ENCODE data around the gene TSSK2. TPM values are rescaled to one million over a fixed set of nuclear protein-coding genes. Genes with fewer than 3 reads are reported as not detected.

The TSSK2 gene
- total and polyA plus RNA-seq, 2 donors, result 0.09 TPM; not detected in 1

- WGBS, result 94% methylated on average over 3 of the region's 3 CpGs
- Histone ChIP-seq H3K9me3 (ENCODE audit: control insufficient read depth in 2 of 2, insufficient read depth in 1 of 2, low read length in 1 of 2) (no peaks in the 10 kb centered on the region), H3K27me3 (ENCODE audit: control insufficient read depth in 2 of 2, insufficient read depth in 1 of 2, low read length in 1 of 2) (no peaks in the 10 kb centered on the region), H3K4me3 (ENCODE audit: low read length in 2 of 2) (no peak overlapping the region), H3K36me3 (ENCODE audit: control insufficient read depth in 2 of 2, insufficient read depth in 2 of 2, low read length in 1 of 2) (peaks cover 25 to 27% of the 10 kb centered on the region in 2 donors), H3K27ac (ENCODE audit: low read depth in 1 of 2, low read length in 1 of 2) (no peak overlapping the region), H3K4me1 (ENCODE audit: control insufficient read depth in 2 of 2, insufficient read depth in 2 of 2, low read length in 2 of 2) (peaks cover 0 to 3% of the 10 kb centered on the region in 2 donors)
- DNase-seq (ENCODE audit: low read depth in 6 of 9, low spot score in 9 of 9), result no peak
These were observed 44.2 kb upstream of the TSSK2 start for GRCh38 chr22:19086896-19087295.

- no peak overlapping the region for H3K27ac ChIP-seq (ENCODE audit: low read depth in 1 of 2, low read length in 1 of 2)
- H3K27me3 ChIP-seq (ENCODE audit: control insufficient read depth in 2 of 2, insufficient read depth in 1 of 2, low read length in 1 of 2), result no peaks in the 10 kb centered on the region
- WGBS, result 99% methylated on average over 14 of the region's 14 CpGs
- no peaks in the 10 kb centered on the region for H3K9me3 ChIP-seq (ENCODE audit: control insufficient read depth in 2 of 2, insufficient read depth in 1 of 2, low read length in 1 of 2)
- peaks cover 0 to 3% of the 10 kb centered on the region in 2 donors for H3K4me1 ChIP-seq (ENCODE audit: control insufficient read depth in 2 of 2, insufficient read depth in 2 of 2, low read length in 2 of 2)
- no peak overlapping the region for H3K4me3 ChIP-seq (ENCODE audit: low read length in 2 of 2)
- no peak for DNase-seq (ENCODE audit: low read depth in 6 of 9, low spot score in 9 of 9)
- peaks cover 25 to 27% of the 10 kb centered on the region in 2 donors for H3K36me3 ChIP-seq (ENCODE audit: control insufficient read depth in 2 of 2, insufficient read depth in 2 of 2, low read length in 1 of 2)
These were observed 42.1 kb upstream of the TSSK2 start for GRCh38 chr22:19088866-19089595.

- Histone ChIP-seq H3K9me3 (ENCODE audit: control insufficient read depth in 2 of 2, insufficient read depth in 1 of 2, low read length in 1 of 2) (no peaks in the 10 kb centered on the region), H3K4me1 (ENCODE audit: control insufficient read depth in 2 of 2, insufficient read depth in 2 of 2, low read length in 2 of 2) (peaks cover 0 to 3% of the 10 kb centered on the region in 2 donors), H3K27me3 (ENCODE audit: control insufficient read depth in 2 of 2, insufficient read depth in 1 of 2, low read length in 1 of 2) (no peaks in the 10 kb centered on the region), H3K27ac (ENCODE audit: low read depth in 1 of 2, low read length in 1 of 2) (no peak overlapping the region), H3K36me3 (ENCODE audit: control insufficient read depth in 2 of 2, insufficient read depth in 2 of 2, low read length in 1 of 2) (peaks cover 25 to 26% of the 10 kb centered on the region in 2 donors), H3K4me3 (ENCODE audit: low read length in 2 of 2) (no peak overlapping the region)
- WGBS, result 98% methylated on average over 2 of the region's 2 CpGs
- no peak for DNase-seq (ENCODE audit: low read depth in 6 of 9, low spot score in 9 of 9)
These were observed 40.9 kb upstream of the TSSK2 start for GRCh38 chr22:19090183-19090582.

GRCh38 chr22:19090586-19091127, 40.5 kb upstream of the TSSK2 start:
- WGBS, result 98% methylated on average over 3 of the region's 3 CpGs
- Histone ChIP-seq H3K27ac (ENCODE audit: low read depth in 1 of 2, low read length in 1 of 2) (no peak overlapping the region), H3K36me3 (ENCODE audit: control insufficient read depth in 2 of 2, insufficient read depth in 2 of 2, low read length in 1 of 2) (peaks cover 23 to 25% of the 10 kb centered on the region in 2 donors), H3K9me3 (ENCODE audit: control insufficient read depth in 2 of 2, insufficient read depth in 1 of 2, low read length in 1 of 2) (no peaks in the 10 kb centered on the region), H3K4me3 (ENCODE audit: low read length in 2 of 2) (no peak overlapping the region), H3K27me3 (ENCODE audit: control insufficient read depth in 2 of 2, insufficient read depth in 1 of 2, low read length in 1 of 2) (no peaks in the 10 kb centered on the region), H3K4me1 (ENCODE audit: control insufficient read depth in 2 of 2, insufficient read depth in 2 of 2, low read length in 2 of 2) (no peaks in the 10 kb centered on the region)
- no peak for DNase-seq (ENCODE audit: low read depth in 6 of 9, low spot score in 9 of 9)

- H3K9me3 ChIP-seq (ENCODE audit: control insufficient read depth in 2 of 2, insufficient read depth in 1 of 2, low read length in 1 of 2), result no peaks in the 10 kb centered on the region
- no peaks in the 10 kb centered on the region for H3K4me1 ChIP-seq (ENCODE audit: control insufficient read depth in 2 of 2, insufficient read depth in 2 of 2, low read length in 2 of 2)
- H3K4me3 ChIP-seq (ENCODE audit: low read length in 2 of 2), result no peak overlapping the region
- no peak overlapping the region for H3K27ac ChIP-seq (ENCODE audit: low read depth in 1 of 2, low read length in 1 of 2)
- WGBS, result over 99% methylated on average over 4 of the region's 4 CpGs
- no peak for DNase-seq (ENCODE audit: low read depth in 6 of 9, low spot score in 9 of 9)
- H3K27me3 ChIP-seq (ENCODE audit: control insufficient read depth in 2 of 2, insufficient read depth in 1 of 2, low read length in 1 of 2), result no peaks in the 10 kb centered on the region
- peaks cover 15 to 16% of the 10 kb centered on the region in 2 donors for H3K36me3 ChIP-seq (ENCODE audit: control insufficient read depth in 2 of 2, insufficient read depth in 2 of 2, low read length in 1 of 2)
These were observed 38.4 kb upstream of the TSSK2 start for GRCh38 chr22:19092725-19093124.

GRCh38 chr22:19094393-19094997, 36.6 kb upstream of the TSSK2 start:
- Histone ChIP-seq H3K36me3 (ENCODE audit: control insufficient read depth in 2 of 2, insufficient read depth in 2 of 2, low read length in 1 of 2) (peaks cover 4 to 16% of the 10 kb centered on the region in 2 donors), H3K4me1 (ENCODE audit: control insufficient read depth in 2 of 2, insufficient read depth in 2 of 2, low read length in 2 of 2) (no peaks in the 10 kb centered on the region), H3K27me3 (ENCODE audit: control insufficient read depth in 2 of 2, insufficient read depth in 1 of 2, low read length in 1 of 2) (no peaks in the 10 kb centered on the region), H3K4me3 (ENCODE audit: low read length in 2 of 2) (no peak overlapping the region), H3K27ac (ENCODE audit: low read depth in 1 of 2, low read length in 1 of 2) (no peak overlapping the region), H3K9me3 (ENCODE audit: control insufficient read depth in 2 of 2, insufficient read depth in 1 of 2, low read length in 1 of 2) (no peaks in the 10 kb centered on the region)
- DNase-seq (ENCODE audit: low read depth in 6 of 9, low spot score in 9 of 9), result no peak
- WGBS, result over 99% methylated on average over 4 of the region's 4 CpGs

GRCh38 chr22:19096555-19096954, 34.6 kb upstream of the TSSK2 start:
- H3K9me3 ChIP-seq (ENCODE audit: control insufficient read depth in 2 of 2, insufficient read depth in 1 of 2, low read length in 1 of 2), result no peaks in the 10 kb centered on the region
- no peaks in the 10 kb centered on the region for H3K4me1 ChIP-seq (ENCODE audit: control insufficient read depth in 2 of 2, insufficient read depth in 2 of 2, low read length in 2 of 2)
- no peak overlapping the region for H3K27ac ChIP-seq (ENCODE audit: low read depth in 1 of 2, low read length in 1 of 2)
- no peak for DNase-seq (ENCODE audit: low read depth in 6 of 9, low spot score in 9 of 9)
- H3K36me3 ChIP-seq (ENCODE audit: control insufficient read depth in 2 of 2, insufficient read depth in 2 of 2, low read length in 1 of 2), result peaks cover 4 to 16% of the 10 kb centered on the region in 2 donors
- no peak overlapping the region for H3K4me3 ChIP-seq (ENCODE audit: low read length in 2 of 2)
- WGBS, result 100% methylated on average over 1 of the region's 1 CpG
- H3K27me3 ChIP-seq (ENCODE audit: control insufficient read depth in 2 of 2, insufficient read depth in 1 of 2, low read length in 1 of 2), result no peaks in the 10 kb centered on the region

- no peaks in the 10 kb centered on the region for H3K4me1 ChIP-seq (ENCODE audit: control insufficient read depth in 2 of 2, insufficient read depth in 2 of 2, low read length in 2 of 2)
- no peaks in the 10 kb centered on the region for H3K27me3 ChIP-seq (ENCODE audit: control insufficient read depth in 2 of 2, insufficient read depth in 1 of 2, low read length in 1 of 2)
- peaks cover 4 to 16% of the 10 kb centered on the region in 2 donors for H3K36me3 ChIP-seq (ENCODE audit: control insufficient read depth in 2 of 2, insufficient read depth in 2 of 2, low read length in 1 of 2)
- DNase-seq (ENCODE audit: low read depth in 6 of 9, low spot score in 9 of 9), result no peak
- 100% methylated on average over 3 of the region's 3 CpGs for WGBS
- no peak overlapping the region for H3K27ac ChIP-seq (ENCODE audit: low read depth in 1 of 2, low read length in 1 of 2)
- no peaks in the 10 kb centered on the region for H3K9me3 ChIP-seq (ENCODE audit: control insufficient read depth in 2 of 2, insufficient read depth in 1 of 2, low read length in 1 of 2)
- H3K4me3 ChIP-seq (ENCODE audit: low read length in 2 of 2), result no peak overlapping the region
These were observed 33.6 kb upstream of the TSSK2 start for GRCh38 chr22:19097518-19097917.

GRCh38 chr22:19098157-19098556, 33.0 kb upstream of the TSSK2 start:
- H3K9me3 ChIP-seq (ENCODE audit: control insufficient read depth in 2 of 2, insufficient read depth in 1 of 2, low read length in 1 of 2), result no peaks in the 10 kb centered on the region
- H3K4me3 ChIP-seq (ENCODE audit: low read length in 2 of 2), result no peak overlapping the region
- 91% methylated on average over 4 of the region's 4 CpGs for WGBS
- no peak for DNase-seq (ENCODE audit: low read depth in 6 of 9, low spot score in 9 of 9)
- H3K27me3 ChIP-seq (ENCODE audit: control insufficient read depth in 2 of 2, insufficient read depth in 1 of 2, low read length in 1 of 2), result no peaks in the 10 kb centered on the region
- H3K27ac ChIP-seq (ENCODE audit: low read depth in 1 of 2, low read length in 1 of 2), result no peak overlapping the region
- no peaks in the 10 kb centered on the region for H3K4me1 ChIP-seq (ENCODE audit: control insufficient read depth in 2 of 2, insufficient read depth in 2 of 2, low read length in 2 of 2)
- peaks cover 4 to 16% of the 10 kb centered on the region in 2 donors for H3K36me3 ChIP-seq (ENCODE audit: control insufficient read depth in 2 of 2, insufficient read depth in 2 of 2, low read length in 1 of 2)
